ENCODE data around the gene SIGLEC7. TPM values are rescaled to one million over a fixed set of nuclear protein-coding genes. Genes with fewer than 3 reads are reported as not detected.

The SIGLEC7 gene
- total RNA-seq: not detected in 2 replicates

GRCh38 chr19:51142119-51142518 lies at the start of gene SIGLEC7:
Gene SIGLEC7 (plus strand): TSS chr19:51142301. CDS start chr19:51142370, 69 bp downstream.
- DNase-seq (ENCODE audit: low read depth): no peak

GRCh38 chr19:51093101-51093500 lies 49.0 kb upstream of the SIGLEC7 start:
- no peak for DNase-seq (ENCODE audit: low read depth)

- DNase-seq (ENCODE audit: low read depth): no peak
Observed at GRCh38 chr19:51093510-51094345, 48.4 kb upstream of the SIGLEC7 start.

GRCh38 chr19:51094696-51095279 lies 47.3 kb upstream of the SIGLEC7 start:
- no peak for DNase-seq (ENCODE audit: low read depth)

- no peak for DNase-seq (ENCODE audit: low read depth)
Observed at GRCh38 chr19:51096473-51097165, 45.5 kb upstream of the SIGLEC7 start.

- peak; percentile 21 for DNase-seq (ENCODE audit: low read depth)
Observed at GRCh38 chr19:51097166-51097738, 44.8 kb upstream of the SIGLEC7 start.

- no peak for DNase-seq (ENCODE audit: low read depth)
Observed at GRCh38 chr19:51097796-51098195, 44.3 kb upstream of the SIGLEC7 start.

GRCh38 chr19:51098365-51099046 lies 43.6 kb upstream of the SIGLEC7 start:
- no peak for DNase-seq (ENCODE audit: low read depth)

- no peak for DNase-seq (ENCODE audit: low read depth)
Observed at GRCh38 chr19:51099047-51099382, 43.1 kb upstream of the SIGLEC7 start.

- no peak for DNase-seq (ENCODE audit: low read depth)
Observed at GRCh38 chr19:51100601-51101000, 41.5 kb upstream of the SIGLEC7 start.

GRCh38 chr19:51101171-51101865 lies 40.8 kb upstream of the SIGLEC7 start:
- no peak for DNase-seq (ENCODE audit: low read depth)

- DNase-seq (ENCODE audit: low read depth): no peak
Observed at GRCh38 chr19:51102991-51103390, 39.1 kb upstream of the SIGLEC7 start.

GRCh38 chr19:51103926-51104341 lies 38.2 kb upstream of the SIGLEC7 start:
- no peak for DNase-seq (ENCODE audit: low read depth)

- DNase-seq (ENCODE audit: low read depth): peak; percentile 32
Observed at GRCh38 chr19:51107406-51108065, 34.6 kb upstream of the SIGLEC7 start.

GRCh38 chr19:51108066-51108804 lies 33.9 kb upstream of the SIGLEC7 start, which contains the start of gene CTU1:
Gene CTU1 (minus strand): TSS chr19:51108409. CDS start chr19:51104569, 3,840 bp downstream.
- peak; percentile 98 for DNase-seq (ENCODE audit: low read depth)

- no peak for DNase-seq (ENCODE audit: low read depth)
Observed at GRCh38 chr19:51108805-51109146, 33.3 kb upstream of the SIGLEC7 start.

GRCh38 chr19:51110666-51110971 lies 31.5 kb upstream of the SIGLEC7 start:
- DNase-seq (ENCODE audit: low read depth): no peak

- no peak for DNase-seq (ENCODE audit: low read depth)
Observed at GRCh38 chr19:51111606-51112005, 30.5 kb upstream of the SIGLEC7 start.

GRCh38 chr19:51114087-51114729 lies 27.9 kb upstream of the SIGLEC7 start:
- no peak for DNase-seq (ENCODE audit: low read depth)

Data from renal cortical epithelial cell (primary cell).